NCI-H446 (cell line): ENCODE results near the gene AP5S1.

ENCODE experiments used
- DNase-seq, 2 experiments: peaks; one replicate each; lab custom pipeline; 2025; lab: John Stamatoyannopoulos, UW

The AP5S1 gene

DNA sequence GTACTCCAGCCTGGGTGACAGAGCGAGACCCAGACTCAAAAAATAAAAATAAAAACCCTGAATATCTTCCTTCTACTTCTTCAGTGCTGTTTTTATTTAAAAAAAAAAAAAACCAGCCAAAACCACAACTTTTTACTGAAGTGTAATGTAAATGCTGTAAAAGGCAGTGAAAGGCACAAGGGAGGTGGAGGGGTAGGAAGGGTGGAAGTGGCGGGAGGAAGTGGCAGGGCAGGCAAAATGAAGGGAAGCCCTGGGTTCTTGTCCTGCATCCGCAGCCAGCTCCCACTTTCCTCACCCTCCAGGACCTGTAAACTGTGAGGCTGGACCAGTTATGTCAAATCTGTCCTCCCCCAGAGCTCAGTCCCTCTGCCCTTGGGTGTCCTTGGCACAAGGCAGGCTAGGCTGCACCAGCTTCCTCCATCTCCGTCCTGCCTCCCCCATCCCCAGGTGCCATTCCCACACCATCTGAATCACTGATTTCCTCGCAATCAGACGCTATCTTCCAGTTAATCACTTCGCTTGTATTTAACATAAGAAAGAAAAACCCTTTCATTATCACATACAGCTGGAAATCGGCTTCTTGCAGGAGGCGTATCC lies 55.1 kb downstream of the AP5S1 start:
- DNase-seq, result no peak

DNA sequence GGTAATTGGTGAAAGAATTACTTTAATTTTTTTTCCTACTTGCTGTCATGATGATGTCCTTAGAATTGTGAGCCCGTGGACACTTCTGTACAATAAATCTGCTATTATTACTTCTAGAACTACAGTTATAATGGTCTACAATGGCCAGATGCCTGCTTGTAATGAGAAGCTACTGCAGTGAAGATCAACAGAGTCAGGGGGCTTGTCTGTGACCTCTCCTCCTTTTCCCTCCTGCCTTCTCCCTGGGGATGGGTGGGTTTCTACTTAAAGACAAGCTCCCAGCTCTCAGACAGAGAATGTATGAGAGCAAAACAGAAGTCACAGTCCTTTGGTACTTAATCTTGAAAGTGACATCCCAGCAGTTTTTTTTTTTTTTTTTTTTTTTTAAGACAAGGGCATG lies 55.7 kb downstream of the AP5S1 start:
- no peak for DNase-seq

- DNase-seq, result no peak
These were observed 56.3 kb downstream of the AP5S1 start for GRCh38 chr20:3876676-3877075.
